ENCODE results near the gene MPPED2.

- TF ChIP-seq CTCF (IDR thresholded peaks at IDR 0.05; ENCODE audit: low read depth, low read length) (no peak), EZH2phosphoT487 (IDR thresholded peaks at IDR 0.05; ENCODE audit: low read depth) (no peak)
These were observed 36.6 kb downstream of the MPPED2 start for GRCh38 chr11:30549565-30549964.

Measured in OCI-LY3 (cell line).